Hematopoietic multipotent progenitor cell treated with erythropoietin and hydrocortisone succinate and interleukin-3 and kit ligand, for 6 days (in vitro differentiated cells): ENCODE results near the gene CCDC112.
"Not testable (repeated sequence)": the region's sequence is repeated elsewhere in the genome, so short reads cannot be mapped to it uniquely, and the experiment has no call there.

Experiments used
- DNase-seq: peaks from one replicate; pipeline ENCODE4 v3.0.0-alpha.2; 2015

Gene CCDC112

GRCh38 chr5:115296124-115297022 is at the start of gene CCDC112:
Gene CCDC112, minus strand, starts transcription at chr5:115296654. Its CDS starts 111 bp downstream, at chr5:115296543.
- DNase-seq, result peak; percentile 89

GRCh38 chr5:115345344-115345743 is 48.9 kb upstream of the CCDC112 start:
- no peak for DNase-seq

- no peak for DNase-seq
These were observed 47.4 kb upstream of the CCDC112 start for GRCh38 chr5:115343855-115344254.

GRCh38 chr5:115342590-115343377 is 46.3 kb upstream of the CCDC112 start:
- DNase-seq, result no peak

GRCh38 chr5:115341745-115342144 is 45.3 kb upstream of the CCDC112 start:
- DNase-seq, result no peak

GRCh38 chr5:115338851-115339250 is 42.4 kb upstream of the CCDC112 start:
- DNase-seq, result no peak

GRCh38 chr5:115337882-115338281 is 41.4 kb upstream of the CCDC112 start:
- no peak for DNase-seq

GRCh38 chr5:115336964-115337363 is 40.5 kb upstream of the CCDC112 start:
- DNase-seq, result no peak

- DNase-seq, result no peak
These were observed 39.8 kb upstream of the CCDC112 start for GRCh38 chr5:115336201-115336720.

- no peak for DNase-seq
These were observed 38.8 kb upstream of the CCDC112 start for GRCh38 chr5:115335301-115335700.

GRCh38 chr5:115333164-115333563 is 36.7 kb upstream of the CCDC112 start:
- no peak for DNase-seq

- DNase-seq, result no peak
These were observed 34.4 kb upstream of the CCDC112 start for GRCh38 chr5:115330830-115331229.

GRCh38 chr5:115329475-115329874 is 33.0 kb upstream of the CCDC112 start:
- DNase-seq, result no peak

GRCh38 chr5:115328617-115329274 is 32.3 kb upstream of the CCDC112 start:
- DNase-seq, result not testable (repeated sequence)

GRCh38 chr5:115325296-115325959 is 29.0 kb upstream of the CCDC112 start:
- no peak for DNase-seq

GRCh38 chr5:115324021-115324420 is 27.6 kb upstream of the CCDC112 start:
- DNase-seq, result no peak

- no peak for DNase-seq
These were observed 26.3 kb upstream of the CCDC112 start for GRCh38 chr5:115322729-115323128.

GRCh38 chr5:115321309-115321708 is 24.9 kb upstream of the CCDC112 start:
- DNase-seq, result no peak

GRCh38 chr5:115320515-115320914 is 24.1 kb upstream of the CCDC112 start:
- no peak for DNase-seq

GRCh38 chr5:115320006-115320405 is 23.6 kb upstream of the CCDC112 start:
- DNase-seq, result no peak

GRCh38 chr5:115319007-115319406 is 22.6 kb upstream of the CCDC112 start:
- DNase-seq, result no peak

GRCh38 chr5:115317736-115318135 is 21.3 kb upstream of the CCDC112 start:
- no peak for DNase-seq

GRCh38 chr5:115317320-115317719 is 20.9 kb upstream of the CCDC112 start:
- no peak for DNase-seq
